ENCODE measurements around the gene KLK13.

KLK13 gene

GRCh38 chr19:51091895-51092873, 27.3 kb upstream of the KLK13 start:
- no peak for DNase-seq

- DNase-seq = no peak
Observed at GRCh38 chr19:51091126-51091525, 26.2 kb upstream of the KLK13 start.

GRCh38 chr19:51090471-51090870, 25.6 kb upstream of the KLK13 start:
- DNase-seq = no peak

- DNase-seq = no peak
Observed at GRCh38 chr19:51089786-51090185, 24.9 kb upstream of the KLK13 start.

GRCh38 chr19:51086153-51086850, 21.4 kb upstream of the KLK13 start:
- DNase-seq = no peak

GRCh38 chr19:51084505-51084904, 19.6 kb upstream of the KLK13 start:
- DNase-seq = no peak

GRCh38 chr19:51083783-51084182, 18.9 kb upstream of the KLK13 start:
- DNase-seq = no peak

GRCh38 chr19:51083181-51083580, 18.3 kb upstream of the KLK13 start:
- DNase-seq = no peak

- no peak for DNase-seq
Observed at GRCh38 chr19:51082611-51083010, 17.7 kb upstream of the KLK13 start, which contains the start of gene KLK14. KLK14 (minus strand) TSS chr19:51082887; CDS start chr19:51082614, 273 bp downstream.

GRCh38 chr19:51081476-51081875, 16.6 kb upstream of the KLK13 start:
- no peak for DNase-seq

GRCh38 chr19:51079481-51080110, 14.7 kb upstream of the KLK13 start:
- no peak for DNase-seq

- no peak for DNase-seq
Observed at GRCh38 chr19:51078731-51079130, 13.8 kb upstream of the KLK13 start.

- DNase-seq = no peak
Observed at GRCh38 chr19:51078104-51078503, 13.2 kb upstream of the KLK13 start.

- DNase-seq = no peak
Observed at GRCh38 chr19:51076631-51077213, 11.8 kb upstream of the KLK13 start.

GRCh38 chr19:51075998-51076397, 11.1 kb upstream of the KLK13 start:
- DNase-seq = no peak

- DNase-seq = peak; percentile 36
Observed at GRCh38 chr19:51071095-51071405, 6.2 kb upstream of the KLK13 start.

GRCh38 chr19:51070334-51071094, 5.6 kb upstream of the KLK13 start:
- DNase-seq = no peak

- DNase-seq = no peak
Observed at GRCh38 chr19:51066393-51067186, 1.7 kb upstream of the KLK13 start.

- DNase-seq = no peak
Observed at GRCh38 chr19:51065221-51065960, 499 bp upstream of the KLK13 start.

GRCh38 chr19:51063664-51064063, 1.2 kb downstream of the KLK13 start:
- no peak for DNase-seq

GRCh38 chr19:51060973-51061372, 3.9 kb downstream of the KLK13 start:
- DNase-seq = no peak

Data from NCI-H1436 treated with DMSO at 0.1 percent for 48 hours (cell line).